NCI-H187 (cell line): Measurements from ENCODE around the gene CPA2.
"Not testable (repeated sequence)": the region's sequence is repeated elsewhere in the genome, so short reads cannot be mapped to it uniquely, and the experiment has no call there.

Experiments
- DNase-seq, 2 experiments: peaks; one replicate each; lab custom pipeline; 2025; lab: John Stamatoyannopoulos, UW

Gene CPA2

DNA sequence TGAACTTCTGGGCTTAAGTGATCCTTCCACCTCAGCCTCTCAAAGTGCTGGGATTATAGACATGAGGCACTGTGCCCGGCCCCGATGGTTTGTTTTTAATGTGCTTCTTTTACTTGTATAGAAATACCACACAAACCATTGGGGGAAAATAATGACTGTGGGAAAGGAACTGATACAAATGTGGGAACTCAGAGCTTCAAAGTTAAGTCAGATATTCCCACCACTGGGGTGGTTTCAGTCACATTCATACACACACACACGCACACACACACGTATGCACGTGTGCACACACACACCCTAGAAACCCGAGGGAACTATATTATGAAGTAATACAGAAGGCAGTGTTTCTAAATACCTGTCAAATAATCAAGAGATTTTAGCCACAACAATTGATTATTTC, 43.3 kb downstream of the CPA2 start:
- no peak for DNase-seq

DNA sequence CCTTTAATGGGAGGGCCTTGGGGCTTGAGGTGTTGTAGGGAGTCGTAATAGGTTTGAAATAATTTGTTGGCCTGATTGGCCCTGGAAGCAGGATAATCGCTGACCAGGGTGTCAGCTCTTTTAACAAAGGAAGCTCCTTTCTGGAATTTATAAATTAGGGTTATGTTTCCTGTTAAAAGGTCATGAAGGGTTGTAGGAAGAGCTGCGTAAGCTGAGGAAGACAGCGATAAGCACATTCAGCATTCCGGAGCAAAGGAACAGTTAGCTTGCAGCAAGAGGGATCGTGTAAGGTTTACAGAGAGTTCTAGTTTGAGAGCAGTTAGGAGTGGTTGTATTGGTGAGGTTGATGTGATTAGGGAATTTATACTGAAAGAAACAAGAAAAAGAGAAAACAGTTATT, 47.6 kb downstream of the CPA2 start:
- DNase-seq: no peak

DNA sequence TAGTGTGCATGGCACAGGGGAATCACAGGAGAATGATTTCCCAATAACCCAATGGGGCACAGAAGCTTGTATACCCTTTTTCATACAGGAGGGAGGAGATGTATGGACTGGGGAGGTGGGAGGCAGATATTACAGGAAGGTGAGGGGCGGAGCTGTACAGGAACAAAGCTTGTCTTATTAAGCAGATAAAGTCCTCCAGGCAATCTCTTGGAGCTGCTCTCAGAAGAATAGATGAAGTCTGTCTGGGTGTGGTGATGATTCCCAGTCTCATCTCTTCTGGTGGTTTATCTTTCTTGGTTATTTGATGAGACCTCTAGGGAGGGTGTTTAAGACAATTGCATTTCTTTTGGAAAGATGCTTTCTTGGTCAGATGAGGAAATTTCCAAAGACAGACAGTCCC, 52.9 kb downstream of the CPA2 start:
- DNase-seq: no peak

DNA sequence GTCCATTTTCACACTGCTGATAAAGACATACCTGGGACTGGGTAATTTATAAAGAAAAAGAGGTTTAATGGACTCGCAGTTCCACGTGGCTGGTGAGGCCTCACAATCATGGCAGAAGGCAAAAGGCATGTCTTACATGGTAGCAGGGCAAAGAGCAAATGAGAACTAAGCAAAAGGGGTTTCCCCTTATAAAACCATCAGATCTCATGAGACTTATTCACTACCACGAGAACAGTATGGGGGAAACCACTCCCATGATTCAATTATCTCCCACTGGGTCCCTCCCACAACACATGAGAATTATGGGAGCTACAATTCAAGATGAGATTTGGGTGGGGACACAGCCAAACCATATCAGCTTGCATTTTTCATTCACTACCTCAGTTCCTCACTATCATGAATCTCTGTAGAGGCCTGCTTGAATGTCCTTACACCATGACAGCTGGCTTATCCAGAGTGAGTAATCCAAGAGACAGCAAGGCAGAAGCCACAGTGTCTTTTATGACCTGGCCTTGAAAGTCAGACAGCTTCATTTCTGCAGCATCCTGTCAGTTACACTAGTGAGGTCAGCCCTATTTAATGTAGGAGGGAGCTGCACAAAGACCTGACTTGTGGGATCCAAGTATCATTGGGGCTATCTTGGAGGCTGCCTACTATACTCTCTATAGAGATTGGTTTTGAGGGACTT, 55.0 kb downstream of the CPA2 start:
- DNase-seq: not testable (repeated sequence)

DNA sequence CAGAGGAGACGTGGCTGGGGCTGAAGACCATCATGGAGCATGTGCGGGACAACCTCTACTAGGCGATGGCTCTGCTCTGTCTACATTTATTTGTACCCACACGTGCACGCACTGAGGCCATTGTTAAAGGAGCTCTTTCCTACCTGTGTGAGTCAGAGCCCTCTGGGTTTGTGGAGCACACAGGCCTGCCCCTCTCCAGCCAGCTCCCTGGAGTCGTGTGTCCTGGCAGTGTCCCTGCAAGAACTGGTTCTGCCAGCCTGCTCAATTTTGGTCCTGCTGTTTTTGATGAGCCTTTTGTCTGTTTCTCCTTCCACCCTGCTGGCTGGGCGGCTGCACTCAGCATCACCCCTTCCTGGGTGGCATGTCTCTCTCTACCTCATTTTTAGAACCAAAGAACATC, 56.0 kb downstream of the CPA2 start:
- no peak for DNase-seq

DNA sequence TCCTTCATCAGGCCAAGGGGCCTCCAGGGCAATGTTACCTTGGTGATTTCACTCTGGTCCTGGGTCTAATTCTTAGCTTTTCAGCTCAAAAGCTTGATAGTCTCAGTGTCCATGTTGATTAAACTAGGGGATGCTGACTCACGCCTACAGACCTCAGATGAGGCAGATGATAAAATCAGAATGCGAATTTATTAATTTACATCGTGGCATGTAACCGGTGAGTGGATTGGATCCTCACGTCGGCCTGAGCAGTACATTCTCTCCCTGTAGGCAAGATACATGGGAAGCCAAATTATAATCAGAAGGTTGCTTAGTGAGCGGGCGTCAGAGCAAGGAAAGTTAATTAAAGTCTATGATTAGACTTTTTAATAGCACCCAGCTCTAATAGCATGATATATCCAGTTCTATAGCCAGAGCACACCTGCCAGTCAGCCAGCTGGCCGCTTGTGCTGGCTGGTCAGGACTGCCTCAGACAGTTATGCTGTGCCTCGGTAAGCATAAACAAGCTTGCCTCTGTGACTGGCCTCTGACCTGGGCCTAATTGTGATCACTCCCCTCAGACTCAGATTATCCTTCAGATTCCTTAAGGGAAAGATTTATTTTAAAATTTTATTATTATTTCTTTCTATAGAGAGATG, 57.8 kb downstream of the CPA2 start:
- no peak for DNase-seq

DNA sequence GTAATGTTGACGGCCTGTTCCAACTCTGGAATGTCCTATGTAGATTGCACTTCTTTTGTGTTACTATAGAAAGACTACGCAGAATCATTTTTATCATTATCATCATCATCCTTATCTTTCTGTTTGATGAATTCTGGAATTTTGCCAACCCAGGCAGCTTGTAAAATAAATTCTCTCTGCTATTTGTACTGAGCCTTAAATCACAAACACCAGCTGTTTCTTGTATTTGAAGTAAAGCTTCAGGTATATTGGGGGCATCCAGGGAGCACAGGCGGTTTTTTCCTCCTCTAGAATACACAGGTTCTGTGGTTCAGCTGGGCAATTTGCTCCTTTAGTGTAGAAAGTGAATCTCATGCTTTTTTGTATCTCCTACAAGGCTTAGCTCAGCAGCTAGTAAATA, 63.0 kb downstream of the CPA2 start:
- no peak for DNase-seq

DNA sequence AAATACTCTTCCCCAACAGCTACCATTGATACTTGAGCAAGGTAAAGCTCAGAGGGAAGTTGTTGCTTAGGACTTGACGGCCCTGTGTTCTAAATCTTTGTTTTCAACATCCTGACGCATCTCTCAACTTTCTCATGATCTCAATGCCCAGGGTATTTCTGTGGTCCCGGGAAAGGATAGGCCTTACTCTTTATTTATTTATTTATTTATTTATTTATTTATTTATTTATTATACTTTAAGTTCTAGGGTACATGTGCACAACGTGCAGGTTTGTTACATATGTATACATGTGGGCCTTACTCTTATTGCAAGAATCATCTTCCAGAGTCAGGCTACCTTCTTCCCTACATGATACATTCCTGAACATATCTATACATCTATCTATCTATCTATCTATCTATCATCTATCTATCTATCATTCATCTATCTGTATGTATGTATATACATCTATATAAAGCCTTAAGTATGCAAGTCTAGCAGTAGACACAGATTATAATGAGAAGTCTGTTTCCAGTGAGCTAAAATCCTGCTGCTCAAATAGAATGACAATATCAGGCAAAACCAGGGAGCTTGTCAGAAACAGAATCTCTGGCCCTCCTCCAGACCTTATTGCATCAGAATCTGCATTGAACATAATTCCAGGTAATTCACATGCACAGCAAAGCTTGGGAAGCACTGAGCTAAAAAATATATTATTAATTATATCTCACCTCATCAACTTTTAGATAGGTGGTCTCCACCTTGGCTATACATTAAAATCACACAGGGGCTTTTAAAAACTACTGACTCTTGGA, 65.8 kb downstream of the CPA2 start:
- DNase-seq: no peak

DNA sequence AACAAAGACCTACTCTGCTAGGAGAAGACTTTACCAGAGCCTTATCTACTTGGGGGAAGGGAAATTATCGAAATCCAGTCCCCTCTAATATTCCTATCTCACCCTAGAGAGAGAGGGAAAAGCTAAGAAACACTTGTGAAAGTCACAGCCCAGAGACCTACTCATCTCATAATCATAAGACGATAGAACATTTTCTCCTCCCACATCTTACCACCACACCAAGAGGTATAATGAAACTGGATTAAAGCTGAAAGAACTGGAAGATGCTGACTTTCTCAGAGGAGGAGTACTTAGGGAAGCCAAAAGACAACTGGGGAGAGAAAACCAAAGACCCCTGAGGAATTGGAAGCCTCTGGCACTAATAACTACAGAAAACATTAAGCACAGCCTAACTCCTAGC, 67.2 kb downstream of the CPA2 start:
- DNase-seq: no peak

DNA sequence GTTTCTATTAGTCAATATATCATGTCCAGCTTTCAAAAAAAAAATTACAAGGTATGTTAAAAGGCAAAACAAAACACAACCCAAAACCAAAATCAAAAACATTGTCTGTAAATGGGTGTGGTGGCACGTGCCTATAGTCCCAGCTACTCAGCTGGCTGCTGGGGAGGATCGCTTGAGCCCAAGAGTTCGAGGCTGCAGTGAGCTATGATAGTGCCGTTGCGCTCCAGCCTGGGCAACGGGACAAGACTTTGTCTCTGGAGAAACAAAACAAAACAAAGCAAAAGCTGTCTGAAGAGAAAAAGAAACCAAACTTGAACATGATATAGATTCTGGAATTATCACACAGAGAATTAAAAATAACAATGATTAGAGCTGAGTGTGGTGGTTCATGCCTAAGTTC, 67.6 kb downstream of the CPA2 start:
- DNase-seq: no peak

DNA sequence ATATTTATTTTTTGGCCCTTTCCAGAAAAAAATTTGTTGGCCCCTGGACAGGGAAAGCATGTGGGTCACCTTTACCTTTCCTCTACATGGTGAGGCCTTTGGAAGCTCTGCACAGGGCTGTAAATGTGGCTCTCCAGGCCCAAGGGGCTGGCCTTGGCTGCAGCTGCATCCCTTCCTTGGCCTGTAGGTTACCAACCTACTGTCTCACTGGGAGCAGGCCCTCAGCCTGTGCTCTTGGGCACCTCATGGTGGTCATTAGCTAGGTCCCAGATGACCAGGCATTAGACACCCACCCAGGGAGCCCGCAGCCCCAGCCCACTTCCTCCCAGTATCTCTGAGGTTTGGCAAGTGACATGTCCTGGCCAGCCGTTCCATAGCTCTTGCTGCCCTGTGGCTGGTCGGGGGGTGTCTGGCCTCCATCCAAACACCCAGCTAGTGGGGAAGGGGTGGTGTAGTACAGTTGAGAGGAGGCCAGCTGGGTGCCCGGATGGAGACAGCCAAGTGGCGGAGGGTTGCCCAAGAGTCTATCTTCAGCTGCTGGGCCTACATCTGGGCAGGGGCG, 70.8 kb downstream of the CPA2 start:
- DNase-seq: no peak

DNA sequence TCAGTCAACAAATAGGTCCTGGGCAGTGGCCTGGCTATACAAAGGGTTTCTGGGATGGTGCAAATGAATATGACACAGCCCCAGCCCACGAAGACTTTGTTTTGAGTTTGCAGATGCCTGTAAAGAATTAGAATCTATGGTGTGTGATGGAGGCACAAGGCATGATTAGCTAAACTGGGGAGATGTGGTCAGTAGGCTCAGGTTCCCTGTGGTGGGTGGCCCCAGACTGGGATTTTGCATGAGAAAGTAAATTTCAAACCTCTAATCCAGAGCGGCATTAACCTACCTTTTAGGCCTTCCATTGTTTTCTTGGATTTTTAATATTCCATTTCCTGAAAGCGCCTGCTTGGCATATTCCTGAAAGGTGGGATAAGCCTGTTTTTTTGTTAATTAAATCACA, 71.6 kb downstream of the CPA2 start:
- no peak for DNase-seq
